GM10266 (cell line): Measurements from ENCODE around the gene MAEA.
"Not testable (repeated sequence)": the region's sequence is repeated elsewhere in the genome, so short reads cannot be mapped to it uniquely, and the experiment has no call there.

ENCODE experiments used
- DNase-seq: peaks from one replicate; pipeline ENCODE4 v3.0.0; 2012; ENCODE audit errors: extremely low spot score
- TF ChIP-seq, protein P1 (sequence below): IDR thresholded peaks from 2 replicates; pipeline ENCODE4 v1.5.1; 2012; ENCODE audit warnings: mild to moderate bottlenecking, low read depth; ENCODE audit not compliant: control insufficient read depth, insufficient read depth; ENCODE audit errors: missing control alignments

Gene MAEA

DNA sequence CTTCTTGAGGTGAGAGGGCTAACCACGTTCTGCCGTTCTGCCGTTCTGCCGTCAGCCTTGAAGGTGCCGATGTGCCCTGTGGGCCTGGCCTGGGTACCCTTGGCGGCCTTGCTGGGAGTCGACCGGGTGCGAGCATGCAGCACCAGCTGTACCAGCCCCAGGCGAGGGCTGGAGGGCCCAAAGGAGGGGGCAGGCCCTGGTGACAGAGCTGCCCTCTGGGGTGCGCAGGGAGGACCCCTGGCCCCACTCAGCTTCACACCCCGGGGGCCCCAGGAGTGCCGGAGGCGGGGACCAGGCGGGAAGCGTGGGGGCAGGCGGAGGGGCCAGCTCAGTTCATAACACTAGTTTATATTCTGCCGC, 79.4 kb downstream of the MAEA start:
- TF ChIP-seq, protein P1, sequence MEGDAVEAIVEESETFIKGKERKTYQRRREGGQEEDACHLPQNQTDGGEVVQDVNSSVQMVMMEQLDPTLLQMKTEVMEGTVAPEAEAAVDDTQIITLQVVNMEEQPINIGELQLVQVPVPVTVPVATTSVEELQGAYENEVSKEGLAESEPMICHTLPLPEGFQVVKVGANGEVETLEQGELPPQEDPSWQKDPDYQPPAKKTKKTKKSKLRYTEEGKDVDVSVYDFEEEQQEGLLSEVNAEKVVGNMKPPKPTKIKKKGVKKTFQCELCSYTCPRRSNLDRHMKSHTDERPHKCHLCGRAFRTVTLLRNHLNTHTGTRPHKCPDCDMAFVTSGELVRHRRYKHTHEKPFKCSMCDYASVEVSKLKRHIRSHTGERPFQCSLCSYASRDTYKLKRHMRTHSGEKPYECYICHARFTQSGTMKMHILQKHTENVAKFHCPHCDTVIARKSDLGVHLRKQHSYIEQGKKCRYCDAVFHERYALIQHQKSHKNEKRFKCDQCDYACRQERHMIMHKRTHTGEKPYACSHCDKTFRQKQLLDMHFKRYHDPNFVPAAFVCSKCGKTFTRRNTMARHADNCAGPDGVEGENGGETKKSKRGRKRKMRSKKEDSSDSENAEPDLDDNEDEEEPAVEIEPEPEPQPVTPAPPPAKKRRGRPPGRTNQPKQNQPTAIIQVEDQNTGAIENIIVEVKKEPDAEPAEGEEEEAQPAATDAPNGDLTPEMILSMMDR, result no peak

DNA sequence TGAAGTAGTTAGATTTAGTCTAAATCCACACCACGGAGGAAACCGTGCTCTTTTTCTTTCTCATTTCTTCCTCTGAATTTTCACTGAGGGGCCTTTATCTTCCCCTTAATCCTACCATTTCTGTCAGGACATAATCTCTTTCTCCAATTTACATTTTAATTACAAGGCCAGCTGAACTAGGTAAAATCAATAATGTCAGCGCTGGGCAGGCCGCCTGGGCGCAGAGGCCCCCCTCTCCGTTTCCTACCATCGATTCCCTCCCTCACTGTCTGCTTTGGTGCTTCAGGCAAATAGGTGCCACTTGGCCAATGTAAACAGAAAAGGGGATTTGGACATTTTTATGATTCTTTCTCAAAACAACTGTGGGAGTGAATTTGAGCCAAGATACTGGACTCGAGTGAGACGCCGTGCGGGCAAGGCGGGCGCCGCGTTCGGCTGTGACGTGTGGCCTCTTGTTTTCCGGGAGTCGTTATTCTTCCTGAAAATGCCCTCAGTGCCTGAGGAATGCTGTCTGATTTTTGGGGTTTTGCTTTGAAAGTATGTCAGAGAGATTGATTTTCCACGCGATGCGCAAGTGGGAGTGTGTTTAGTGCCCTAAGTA, 79.9 kb downstream of the MAEA start:
- TF ChIP-seq, protein P1, result no peak
- no peak for DNase-seq

More for the DNA sequence above, 79.4 kb downstream of the MAEA start:
- DNase-seq, result no peak

DNA sequence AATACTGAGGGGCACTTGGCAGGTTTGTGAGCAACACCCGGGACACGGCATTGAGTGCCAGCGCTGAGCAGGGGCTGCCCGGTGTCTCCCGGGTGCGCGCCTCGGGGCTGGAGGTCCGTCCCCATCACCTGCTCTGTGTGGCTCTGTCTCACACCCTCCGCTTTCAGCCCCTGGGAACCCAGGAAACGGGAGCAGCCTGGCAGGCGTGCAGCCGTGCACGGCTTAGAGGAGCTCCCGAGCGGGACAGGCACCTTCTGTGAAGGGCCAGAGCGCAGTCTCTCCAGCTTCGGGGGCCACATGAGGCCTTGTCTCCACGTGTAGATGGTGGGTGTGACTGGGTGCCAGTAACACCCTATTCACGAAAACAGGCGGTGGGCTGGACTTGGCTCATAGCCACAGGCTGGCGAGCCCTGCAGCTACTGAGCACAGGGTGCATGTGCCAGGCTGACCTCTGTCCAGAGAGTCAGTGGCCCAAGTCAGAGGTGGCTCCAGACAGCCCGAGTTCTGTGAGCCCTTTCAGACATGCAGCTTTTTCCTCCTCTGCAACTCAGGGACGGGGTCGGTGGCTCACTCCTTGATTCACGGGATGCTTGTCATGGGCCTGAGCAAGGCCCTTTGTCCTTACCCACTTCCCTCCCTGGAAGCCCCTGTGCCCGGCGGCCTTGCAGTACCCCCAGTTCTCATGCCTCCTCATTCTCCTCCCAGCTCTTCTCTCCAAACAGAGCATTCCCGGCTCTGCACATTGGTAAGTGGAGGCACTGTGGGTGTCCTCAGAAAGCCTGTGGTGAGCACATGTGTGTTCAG, 80.8 kb downstream of the MAEA start:
- TF ChIP-seq, protein P1, result no peak
- no peak for DNase-seq

DNA sequence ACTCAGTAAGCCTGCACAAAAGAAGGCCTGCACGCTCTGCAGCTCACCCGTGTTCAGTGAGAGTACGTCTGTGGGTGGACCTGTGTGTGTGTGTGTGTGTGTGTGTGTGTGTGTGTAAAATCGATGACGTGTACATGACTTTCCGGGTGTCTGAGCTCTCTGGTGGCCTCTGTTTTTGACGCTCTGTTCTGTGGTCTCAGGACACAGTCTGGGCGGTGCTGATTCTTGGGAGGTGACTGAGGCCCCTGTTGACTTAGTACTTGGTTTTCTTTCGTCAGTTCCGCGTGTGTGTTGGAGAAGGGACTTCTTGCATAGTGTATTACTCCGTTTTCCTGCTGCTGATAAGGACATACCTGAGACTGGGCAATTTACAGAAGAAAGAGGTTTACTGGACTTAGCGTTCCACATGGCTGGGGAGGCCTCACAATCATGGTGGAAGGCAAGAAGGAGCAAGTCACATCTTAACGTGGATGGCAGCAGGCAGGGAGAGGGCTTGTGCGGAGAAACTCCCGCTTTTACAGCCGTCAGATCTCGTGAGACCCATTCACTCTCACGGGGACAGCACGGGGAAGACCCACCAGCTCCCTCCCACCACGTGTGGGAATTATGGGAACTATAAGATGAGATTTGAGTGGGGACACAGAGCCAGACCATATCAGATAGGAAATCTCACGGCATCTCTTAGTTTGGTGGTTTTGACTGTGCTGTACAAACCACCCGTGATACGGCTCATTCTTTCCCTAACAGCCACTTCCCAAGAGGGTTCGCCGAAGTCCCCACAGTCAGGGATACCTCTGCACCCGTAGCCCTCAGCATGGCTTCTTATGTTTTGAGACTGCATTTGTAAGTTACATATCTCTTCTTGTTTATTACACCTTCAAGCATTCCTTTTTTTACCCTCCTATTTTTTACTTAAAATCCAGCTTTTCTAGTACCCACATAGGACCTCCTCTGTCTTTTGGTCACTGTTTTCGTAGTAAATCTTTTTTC, 81.8 kb downstream of the MAEA start:
- no peak for DNase-seq
- TF ChIP-seq, protein P1, result no peak

DNA sequence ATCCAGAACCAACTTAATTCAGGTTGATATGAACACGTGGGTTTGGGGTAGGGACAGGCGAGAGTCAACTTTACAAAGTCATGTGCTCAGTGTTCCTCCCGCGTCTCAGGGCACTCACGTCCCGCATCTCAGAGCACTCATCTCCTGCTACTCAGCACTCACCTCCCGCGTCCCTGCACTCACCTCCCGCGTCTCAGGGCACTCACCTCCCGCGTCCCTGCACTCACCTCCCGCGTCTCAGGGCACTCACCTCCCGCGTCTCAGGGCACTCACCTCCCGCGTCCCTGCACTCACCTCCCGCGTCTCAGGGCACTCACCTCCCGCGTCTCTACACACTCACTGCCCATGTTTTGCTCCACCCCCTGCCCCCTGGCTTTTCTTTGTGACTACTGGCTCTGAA, 82.9 kb downstream of the MAEA start:
- DNase-seq, result not testable (repeated sequence)

- no peak for DNase-seq
- TF ChIP-seq, protein P1, result no peak
Measured at GRCh38 chr4:1373892-1374705, 84.4 kb downstream of the MAEA start.

DNA sequence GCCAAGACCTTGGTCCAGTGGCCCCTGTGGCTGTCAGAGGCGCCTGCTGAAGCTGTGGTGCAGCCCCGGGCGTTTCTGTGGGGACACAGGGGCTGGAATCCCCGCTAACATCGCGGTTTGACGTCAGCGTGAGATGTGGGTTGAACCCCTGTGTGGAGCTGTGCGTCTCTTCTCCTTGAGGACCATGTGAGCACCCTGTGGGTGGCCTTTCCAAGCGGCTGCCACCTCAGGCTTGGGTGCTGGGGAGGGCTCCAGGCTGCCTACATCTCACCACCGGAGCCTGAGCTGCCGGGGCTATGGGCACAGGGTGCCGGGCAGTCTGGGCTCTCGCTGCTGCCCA, 85.0 kb downstream of the MAEA start:
- DNase-seq, result no peak
- TF ChIP-seq, protein P1, result no peak
